Measurements from ENCODE around the gene AIFM3. TPM values are rescaled to one million over a fixed set of nuclear protein-coding genes. Genes with fewer than 3 reads are reported as not detected.
A peak's percentile ranks its signal among the peaks of the same experiment; 100 is the strongest.

The AIFM3 gene
- total and polyA plus RNA-seq, 2 of the 13 experiments (the other 11 are each of a cell fraction or from before 2014, with no cell fraction given) = 9.0 to 15.3 TPM

DNA sequence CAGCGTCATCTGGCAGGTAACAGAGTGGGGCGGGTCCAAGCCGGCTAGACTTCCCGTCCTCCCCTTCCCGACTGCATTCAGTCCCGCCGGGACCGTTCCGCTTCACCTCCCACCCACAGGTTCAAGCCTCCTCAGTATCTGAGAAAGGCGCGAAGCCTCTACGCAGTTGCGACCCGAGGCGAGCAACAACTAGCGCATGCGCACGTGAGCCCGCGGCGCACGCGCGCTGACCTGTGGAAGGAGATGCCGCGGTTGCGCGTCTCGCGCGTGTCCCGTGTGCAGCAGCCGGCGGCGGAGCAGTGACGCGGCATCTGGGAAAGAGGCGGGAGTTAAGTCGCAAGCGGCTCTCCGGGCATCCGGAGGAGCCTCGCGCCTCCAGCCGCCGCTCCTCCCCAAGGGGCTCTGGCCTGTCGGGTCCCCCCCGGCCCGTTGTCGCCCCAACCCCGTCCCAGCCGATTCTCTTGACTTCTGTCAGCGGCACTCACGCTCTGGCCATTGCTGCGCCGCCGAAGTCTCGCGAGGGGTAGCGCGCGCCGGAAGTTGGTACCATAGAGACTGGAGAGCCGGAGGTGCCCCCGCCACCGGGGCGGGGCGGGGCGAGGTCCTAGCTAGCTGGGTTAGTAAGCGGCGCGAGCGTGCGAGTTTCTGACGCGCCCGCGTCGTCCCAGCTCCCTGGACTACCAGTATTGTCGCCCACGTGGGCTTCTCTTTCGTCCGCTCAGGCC lies 34.7 kb downstream of the AIFM3 start, which contains the start of gene THAP7 (continued):
- TF ChIP-seq ETV5 (CRISPR knock-in tag; IDR thresholded peaks at IDR 0.05; ENCODE audit: borderline replicate concordance) (peak; percentile 76), KDM6A (CRISPR knock-in tag; IDR thresholded peaks at IDR 0.05; ENCODE audit: low read depth) (no peak; the same call in 1 of the 2 replicates), KLF11 (CRISPR knock-in tag; IDR thresholded peaks at IDR 0.05) (peak; percentile 94), GRHL1 (CRISPR knock-in tag; conservative IDR thresholded peaks at IDR 0.05) (no peak), RORA (CRISPR knock-in tag; IDR thresholded peaks at IDR 0.05) (no peak; the same call in 1 of the 2 replicates), FIP1L1 (IDR thresholded peaks at IDR 0.05; ENCODE audit: borderline replicate concordance, insufficient read depth, low read depth, low read length) (no peak), ZNF160 (CRISPR knock-in tag; IDR thresholded peaks at IDR 0.05) (0 out of 2 replicates have a peak, but pooled peaks have one; percentile 23), ZBTB3 (CRISPR knock-in tag; IDR thresholded peaks at IDR 0.05; ENCODE audit: borderline replicate concordance, low read depth) (0 out of 2 replicates have a peak, but pooled peaks have one; percentile 24), RFX5 (IDR thresholded peaks at IDR 0.05; ENCODE audit: low read depth, low read length) (0 out of 2 replicates have a peak, but pooled peaks have one; percentile 3), FOSL2 (CRISPR knock-in tag; IDR thresholded peaks at IDR 0.05) (peak; percentile 46; the same call in 1 of the 2 replicates), ONECUT2 (CRISPR knock-in tag; IDR thresholded peaks at IDR 0.05) (0 out of 2 replicates have a peak, but pooled peaks have one; percentile 55), STAG1 (CRISPR knock-in tag; IDR thresholded peaks at IDR 0.05) (no peak), RELA (CRISPR knock-in tag; IDR thresholded peaks at IDR 0.05) (no peak), TBX2 (CRISPR knock-in tag; IDR thresholded peaks at IDR 0.05; ENCODE audit: borderline replicate concordance) (peak; percentile 55; the same call in 1 of the 2 replicates), KLF12 (CRISPR knock-in tag; IDR thresholded peaks at IDR 0.05; ENCODE audit: borderline replicate concordance) (no peak), GATAD2A (CRISPR knock-in tag; IDR thresholded peaks at IDR 0.05) (peak; percentile 49), TFDP2 (CRISPR knock-in tag; IDR thresholded peaks at IDR 0.05) (peak; percentile 95), ZNF572 (CRISPR knock-in tag; IDR thresholded peaks at IDR 0.05) (no peak), PRPF4 (IDR thresholded peaks at IDR 0.05; ENCODE audit: low read depth, low read length, poor library complexity, severe bottlenecking) (no peak), ZBTB33 (CRISPR knock-in tag; IDR thresholded peaks at IDR 0.05) (no peak), RARG (CRISPR knock-in tag; IDR thresholded peaks at IDR 0.05; ENCODE audit: low read depth) (no peak)
- TF ChIP-seq, protein P1, sequence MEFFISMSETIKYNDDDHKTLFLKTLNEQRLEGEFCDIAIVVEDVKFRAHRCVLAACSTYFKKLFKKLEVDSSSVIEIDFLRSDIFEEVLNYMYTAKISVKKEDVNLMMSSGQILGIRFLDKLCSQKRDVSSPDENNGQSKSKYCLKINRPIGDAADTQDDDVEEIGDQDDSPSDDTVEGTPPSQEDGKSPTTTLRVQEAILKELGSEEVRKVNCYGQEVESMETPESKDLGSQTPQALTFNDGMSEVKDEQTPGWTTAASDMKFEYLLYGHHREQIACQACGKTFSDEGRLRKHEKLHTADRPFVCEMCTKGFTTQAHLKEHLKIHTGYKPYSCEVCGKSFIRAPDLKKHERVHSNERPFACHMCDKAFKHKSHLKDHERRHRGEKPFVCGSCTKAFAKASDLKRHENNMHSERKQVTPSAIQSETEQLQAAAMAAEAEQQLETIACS (CRISPR knock-in tag; IDR thresholded peaks at IDR 0.05) = peak; percentile 67
- TF ChIP-seq, protein P2, sequence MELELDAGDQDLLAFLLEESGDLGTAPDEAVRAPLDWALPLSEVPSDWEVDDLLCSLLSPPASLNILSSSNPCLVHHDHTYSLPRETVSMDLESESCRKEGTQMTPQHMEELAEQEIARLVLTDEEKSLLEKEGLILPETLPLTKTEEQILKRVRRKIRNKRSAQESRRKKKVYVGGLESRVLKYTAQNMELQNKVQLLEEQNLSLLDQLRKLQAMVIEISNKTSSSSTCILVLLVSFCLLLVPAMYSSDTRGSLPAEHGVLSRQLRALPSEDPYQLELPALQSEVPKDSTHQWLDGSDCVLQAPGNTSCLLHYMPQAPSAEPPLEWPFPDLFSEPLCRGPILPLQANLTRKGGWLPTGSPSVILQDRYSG (CRISPR knock-in tag; IDR thresholded peaks at IDR 0.05) = no peak
